ENCODE results near the gene GLRX5.

GLRX5 gene

GRCh38 chr14:95557832-95558231, 23.0 kb downstream of the GLRX5 start:
- TF ChIP-seq POLR2A (IDR thresholded peaks at IDR 0.05; ENCODE audit: extremely low read depth, insufficient read length) (no peak), CTCF (IDR thresholded peaks at IDR 0.05; ENCODE audit: low read depth, low read length) (no peak), MAX (IDR thresholded peaks at IDR 0.05; ENCODE audit: low read depth, low read length) (no peak), MYC (IDR thresholded peaks at IDR 0.05; ENCODE audit: low read depth, low read length) (no peak)
- no peak for DNase-seq (ENCODE audit: low read depth)
- H3K4me3 ChIP-seq (ENCODE audit: low read depth, low read length) = no peak overlapping the region

- no peak for DNase-seq (ENCODE audit: low read depth)
- TF ChIP-seq MAX (IDR thresholded peaks at IDR 0.05; ENCODE audit: low read depth, low read length) = no peak
- TF ChIP-seq POLR2A (IDR thresholded peaks at IDR 0.05; ENCODE audit: extremely low read depth, insufficient read length) = no peak
- no peak for TF ChIP-seq MYC (IDR thresholded peaks at IDR 0.05; ENCODE audit: low read depth, low read length)
- no peak for TF ChIP-seq CTCF (IDR thresholded peaks at IDR 0.05; ENCODE audit: low read depth, low read length)
- H3K4me3 ChIP-seq (ENCODE audit: low read depth, low read length) = no peak overlapping the region
These were observed 24.4 kb downstream of the GLRX5 start for GRCh38 chr14:95559203-95559602.

GRCh38 chr14:95561001-95561412, 26.2 kb downstream of the GLRX5 start:
- TF ChIP-seq MYC (IDR thresholded peaks at IDR 0.05; ENCODE audit: low read depth, low read length) (peak; percentile 83), POLR2A (IDR thresholded peaks at IDR 0.05; ENCODE audit: extremely low read depth, insufficient read length) (no peak), MAX (IDR thresholded peaks at IDR 0.05; ENCODE audit: low read depth, low read length) (peak; percentile 89), CTCF (IDR thresholded peaks at IDR 0.05; ENCODE audit: low read depth, low read length) (peak; percentile 94)
- no peak overlapping the region for H3K4me3 ChIP-seq (ENCODE audit: low read depth, low read length)
- peak; percentile 85 for DNase-seq (ENCODE audit: low read depth)

- no peak for DNase-seq (ENCODE audit: low read depth)
- no peak for TF ChIP-seq CTCF (IDR thresholded peaks at IDR 0.05; ENCODE audit: low read depth, low read length)
- no peak for TF ChIP-seq POLR2A (IDR thresholded peaks at IDR 0.05; ENCODE audit: extremely low read depth, insufficient read length)
- TF ChIP-seq MAX (IDR thresholded peaks at IDR 0.05; ENCODE audit: low read depth, low read length) = no peak
- TF ChIP-seq MYC (IDR thresholded peaks at IDR 0.05; ENCODE audit: low read depth, low read length) = no peak
- no peak overlapping the region for H3K4me3 ChIP-seq (ENCODE audit: low read depth, low read length)
These were observed 28.2 kb downstream of the GLRX5 start for GRCh38 chr14:95562892-95563685.

GRCh38 chr14:95564060-95564459, 29.2 kb downstream of the GLRX5 start:
- TF ChIP-seq MYC (IDR thresholded peaks at IDR 0.05; ENCODE audit: low read depth, low read length) = no peak
- TF ChIP-seq MAX (IDR thresholded peaks at IDR 0.05; ENCODE audit: low read depth, low read length) = no peak
- no peak for TF ChIP-seq CTCF (IDR thresholded peaks at IDR 0.05; ENCODE audit: low read depth, low read length)
- TF ChIP-seq POLR2A (IDR thresholded peaks at IDR 0.05; ENCODE audit: extremely low read depth, insufficient read length) = no peak
- DNase-seq (ENCODE audit: low read depth) = no peak
- H3K4me3 ChIP-seq (ENCODE audit: low read depth, low read length) = no peak overlapping the region

Measured in NB4 (cell line).